K562 (cell line): ENCODE data around the gene TCF3. TPM values are rescaled to one million over a fixed set of nuclear protein-coding genes. Genes with fewer than 3 reads are reported as not detected.
A peak's percentile ranks its signal among the peaks of the same experiment; 100 is the strongest.

Experiments
- CHD1 ChIP-seq: fragments of 200-600 bp; sonication (generic); IDR thresholded peaks from one replicate; pipeline ENCODE4 v1.6.1; 2012; ENCODE audit warnings: mild to moderate bottlenecking, moderate library complexity, low read length, inconsistent platforms
- COPS2 ChIP-seq: fragments of 450-650 bp; conservative IDR thresholded peaks from 2 replicates; pipeline ENCODE4 v1.6.1; 2016; ENCODE audit warnings: mild to moderate bottlenecking, moderate library complexity
- CSDE1 ChIP-seq, 2 experiments: fragments of 450-650 bp; IDR thresholded peaks; 2 replicates each; pipeline ENCODE4 v1.6.1; 2016; ENCODE audit warnings: mild to moderate bottlenecking in 1 of 2
- GTF2A2 ChIP-seq: IDR thresholded peaks from 2 replicates; pipeline ENCODE4 v1.6.1; 2016; ENCODE audit warnings: mild to moderate bottlenecking, missing genetic modification characterization, missing compliant biosample characterization
- GTF2E2 ChIP-seq: fragments of 200-800 bp; sonication (Bioruptor generic); IDR thresholded peaks from 2 replicates; pipeline ENCODE4 v1.6.1; 2016; ENCODE audit warnings: missing genetic modification characterization, missing compliant biosample characterization
- HEY1 ChIP-seq: fragments of 250-450 bp; sonication (Bioruptor Pico); IDR thresholded peaks from 2 replicates; pipeline ENCODE4 v1.5.0; 2020; ENCODE audit warnings: mild to moderate bottlenecking, moderate library complexity, borderline replicate concordance
- JUNB ChIP-seq: fragments of 450-650 bp; formaldehyde crosslinking; conservative IDR thresholded peaks from 2 replicates; pipeline ENCODE4 v1.4.0; 2020; ENCODE audit warnings: mild to moderate bottlenecking
- KLF6 ChIP-seq: fragments of 250-450 bp; sonication (Bioruptor Pico); IDR thresholded peaks from 2 replicates; pipeline ENCODE4 v1.4.0; 2020; ENCODE audit warnings: mild to moderate bottlenecking, moderate library complexity, borderline replicate concordance
- LCOR ChIP-seq: sonication (generic); formaldehyde crosslinking; IDR thresholded peaks from 2 replicates; pipeline ENCODE4 v1.8.0; 2022; ENCODE audit warnings: mild to moderate bottlenecking, missing genetic modification reagents
- NR4A1 ChIP-seq, 2 experiments: fragments of 250-450 bp in 1 of 2; fragments of 450-650 bp in 1 of 2; sonication (Bioruptor Pico) in 1 of 2; IDR thresholded peaks; 2 replicates each; pipeline versions ENCODE4 v1.4.0 to v1.6.1; 2016 to 2020; ENCODE audit warnings: mild to moderate bottlenecking in 2 of 2, missing compliant biosample characterization in 1 of 2, missing genetic modification characterization in 1 of 2, moderate library complexity in 1 of 2
- RB1 ChIP-seq: fragments of 450-650 bp; IDR thresholded peaks from 2 replicates; pipeline ENCODE4 v1.6.1; 2017; ENCODE audit warnings: low read depth, mild to moderate bottlenecking
- SAFB ChIP-seq: fragments of 200-400 bp; formaldehyde crosslinking; IDR thresholded peaks from 2 replicates; pipeline ENCODE4 v1.6.1; 2017; ENCODE audit warnings: low read depth, low read length, borderline replicate concordance
- SIN3B ChIP-seq: fragments of 450-650 bp; IDR thresholded peaks from 2 replicates; pipeline ENCODE4 v1.6.1; 2017; ENCODE audit warnings: low read depth, mild to moderate bottlenecking, moderate library complexity
- SMC3 ChIP-seq: conservative IDR thresholded peaks from 2 replicates; pipeline ENCODE4 v1.6.1; 2011; ENCODE audit warnings: low read depth, low read length, improper control_type of control experiment; ENCODE audit not compliant: insufficient read depth
- SOX6 ChIP-seq: fragments of 450-650 bp; IDR thresholded peaks from 2 replicates; pipeline ENCODE4 v1.6.1; 2014; ENCODE audit warnings: mild to moderate bottlenecking
- SP2 ChIP-seq: IDR thresholded peaks from 2 replicates; pipeline ENCODE4 v1.6.1; 2011; ENCODE audit warnings: mild to moderate bottlenecking, low read depth, low read length, moderate library complexity; ENCODE audit not compliant: poor library complexity, severe bottlenecking; ENCODE audit errors: extremely low read depth
- TAL1 ChIP-seq: fragments of 450-650 bp; IDR thresholded peaks from 2 replicates; pipeline ENCODE4 v1.6.1; 2016; ENCODE audit warnings: mild to moderate bottlenecking
- TARDBP ChIP-seq: fragments of 450-650 bp; IDR thresholded peaks from 2 replicates; pipeline ENCODE4 v1.6.1; 2016
- U2AF2 ChIP-seq: fragments of 200-400 bp; formaldehyde crosslinking; optimal IDR thresholded peaks from 2 replicates; pipeline ENCODE3; 2017; ENCODE audit warnings: low read depth, mild to moderate bottlenecking, low read length
- ZC3H11A ChIP-seq: IDR thresholded peaks from 2 replicates; pipeline ENCODE4 v1.6.1; 2012; ENCODE audit warnings: low read depth, low read length, improper control_type of control experiment
- ZNF316 ChIP-seq: fragments of 450-650 bp; IDR thresholded peaks from 2 replicates; pipeline ENCODE4 v1.6.1; 2016
- ZNF347 ChIP-seq: fragments of 450-650 bp; formaldehyde crosslinking; IDR thresholded peaks from 2 replicates; pipeline ENCODE4 v1.4.0; 2020; ENCODE audit warnings: low read depth, mild to moderate bottlenecking, moderate library complexity
- ZNF586 ChIP-seq: fragments of 450-650 bp; formaldehyde crosslinking; conservative IDR thresholded peaks from 2 replicates; pipeline ENCODE4 v1.4.0; 2020; ENCODE audit warnings: mild to moderate bottlenecking, moderate library complexity
- ZNF79 ChIP-seq: fragments of 250-450 bp; sonication (Bioruptor Pico); IDR thresholded peaks from 2 replicates; pipeline ENCODE4 v1.4.0; 2020; ENCODE audit warnings: low read depth, mild to moderate bottlenecking, moderate library complexity
- polyA plus RNA-seq, 8 experiments: library from polyadenylated mRNA; depleted of rRNA in 4 of 8; stranded (reverse) in 5 of 8; unstranded in 3 of 8; fragments of >200 nt; fragmentation: Nextera tagmentation in 2 of 8; fragmentation: Illumina TruSeq in 1 of 8; extraction: Ambion mirVana in 2 of 8; extraction: Trizol in 1 of 8; gene quantifications; 2 replicates each; pipeline versions ENCODE4 v1.2.1 to v1.2.3, GENCODE V29; 2011 to 2014; ENCODE audit warnings: inconsistent platforms in 1 of 8, missing spikeins in 1 of 8
- total RNA-seq, 7 experiments: library from RNA; depleted of rRNA in 6 of 7; stranded (reverse); fragments of >200 nt in 6 of 7; fragmentation: Illumina TruSeq in 2 of 7; extraction: Trizol in 2 of 7; gene quantifications; 2 replicates each; pipeline versions ENCODE4 v1.2.1 to v1.2.3, GENCODE V29; 2011 to 2021; ENCODE audit warnings: low replicate concordance in 1 of 7
- TF ChIP-seq, protein P1 (sequence below): sonication (generic); formaldehyde crosslinking; IDR thresholded peaks from 2 replicates; pipeline ENCODE4 v1.8.1; 2023; ENCODE audit warnings: mild to moderate bottlenecking, missing genetic modification reagents
- TF ChIP-seq, protein P2 (sequence below): fragments of 250-450 bp; sonication (Bioruptor Pico); IDR thresholded peaks from 2 replicates; pipeline ENCODE4 v1.5.1; 2021; ENCODE audit warnings: mild to moderate bottlenecking
- TF ChIP-seq, protein P3 (sequence below): fragments of 450-650 bp; IDR thresholded peaks from 2 replicates; pipeline ENCODE4 v1.7.0; 2016; ENCODE audit warnings: borderline replicate concordance

Gene TCF3
- total and polyA plus RNA-seq, 9 of the 15 experiments (the other 6 are each of a cell fraction or from before 2014, with no cell fraction given) = 5.6 to 259 (median 84.0) TPM

DNA sequence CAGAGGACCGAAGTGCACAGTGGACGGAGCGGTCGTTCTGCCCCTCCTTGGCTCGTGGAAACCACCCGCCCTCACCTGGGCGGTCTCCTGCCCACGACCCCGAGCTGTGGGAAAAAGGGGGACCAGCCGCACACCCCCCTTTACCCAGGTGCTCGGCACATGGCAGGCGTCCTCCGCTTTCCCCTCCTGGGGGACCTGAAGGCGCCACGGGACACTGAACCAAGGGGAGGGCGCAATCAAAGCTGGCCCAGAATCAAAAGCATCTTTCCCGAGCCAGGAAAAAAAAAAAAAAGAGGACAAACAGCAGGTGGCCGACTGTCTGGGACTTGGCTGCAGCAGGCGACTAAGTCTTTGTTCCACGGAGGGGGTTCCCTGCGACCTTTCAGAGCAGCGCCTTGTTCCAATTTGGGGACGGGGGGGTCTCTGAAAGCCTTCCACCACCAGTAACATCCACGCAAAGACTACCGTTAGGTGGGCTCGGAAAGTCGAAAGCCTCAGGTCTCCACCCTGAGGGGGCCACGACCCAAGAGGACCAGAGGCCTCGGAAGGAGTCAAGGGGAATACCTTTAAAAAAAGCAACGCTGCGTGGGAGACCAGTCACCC is 60.9 kb downstream of the TCF3 start (continued):
- TF ChIP-seq JUNB (0 out of 2 replicates have a peak, but pooled peaks have one; percentile 26), LCOR (CRISPR knock-in tag) (0 out of 2 replicates have a peak, but pooled peaks have one; percentile 20), HEY1 (CRISPR knock-in tag) (no peak), U2AF2 (no peak), ZNF347 (CRISPR knock-in tag) (no peak), ZNF586 (CRISPR knock-in tag) (0 out of 2 replicates have a peak, but pooled peaks have one; percentile 34), GTF2E2 (tag) (peak; percentile 16; the same call in 1 of the 2 replicates), SAFB (no peak), GTF2A2 (tag) (no peak), ZC3H11A (no peak), CSDE1 (IDR thresholded peaks at IDR 0.05) (no peak), COPS2 (no peak), SMC3 (no peak), TARDBP (no peak), CHD1 (peak; percentile 84), SOX6 (no peak), TAL1 (no peak), SIN3B (no peak), NR4A1 (CRISPR knock-in tag; IDR thresholded peaks at IDR 0.05) (no peak), NR4A1 (tag; IDR thresholded peaks at IDR 0.05) (no peak), ZNF79 (no peak), KLF6 (no peak), SP2 (no peak), RB1 (no peak), ZNF316 (no peak)
- TF ChIP-seq, protein P1, sequence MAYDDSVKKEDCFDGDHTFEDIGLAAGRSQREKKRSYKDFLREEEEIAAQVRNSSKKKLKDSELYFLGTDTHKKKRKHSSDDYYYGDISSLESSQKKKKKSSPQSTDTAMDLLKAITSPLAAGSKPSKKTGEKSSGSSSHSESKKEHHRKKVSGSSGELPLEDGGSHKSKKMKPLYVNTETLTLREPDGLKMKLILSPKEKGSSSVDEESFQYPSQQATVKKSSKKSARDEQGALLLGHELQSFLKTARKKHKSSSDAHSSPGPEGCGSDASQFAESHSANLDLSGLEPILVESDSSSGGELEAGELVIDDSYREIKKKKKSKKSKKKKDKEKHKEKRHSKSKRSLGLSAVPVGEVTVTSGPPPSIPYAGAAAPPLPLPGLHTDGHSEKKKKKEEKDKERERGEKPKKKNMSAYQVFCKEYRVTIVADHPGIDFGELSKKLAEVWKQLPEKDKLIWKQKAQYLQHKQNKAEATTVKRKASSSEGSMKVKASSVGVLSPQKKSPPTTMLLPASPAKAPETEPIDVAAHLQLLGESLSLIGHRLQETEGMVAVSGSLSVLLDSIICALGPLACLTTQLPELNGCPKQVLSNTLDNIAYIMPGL = no peak
- TF ChIP-seq, protein P2, sequence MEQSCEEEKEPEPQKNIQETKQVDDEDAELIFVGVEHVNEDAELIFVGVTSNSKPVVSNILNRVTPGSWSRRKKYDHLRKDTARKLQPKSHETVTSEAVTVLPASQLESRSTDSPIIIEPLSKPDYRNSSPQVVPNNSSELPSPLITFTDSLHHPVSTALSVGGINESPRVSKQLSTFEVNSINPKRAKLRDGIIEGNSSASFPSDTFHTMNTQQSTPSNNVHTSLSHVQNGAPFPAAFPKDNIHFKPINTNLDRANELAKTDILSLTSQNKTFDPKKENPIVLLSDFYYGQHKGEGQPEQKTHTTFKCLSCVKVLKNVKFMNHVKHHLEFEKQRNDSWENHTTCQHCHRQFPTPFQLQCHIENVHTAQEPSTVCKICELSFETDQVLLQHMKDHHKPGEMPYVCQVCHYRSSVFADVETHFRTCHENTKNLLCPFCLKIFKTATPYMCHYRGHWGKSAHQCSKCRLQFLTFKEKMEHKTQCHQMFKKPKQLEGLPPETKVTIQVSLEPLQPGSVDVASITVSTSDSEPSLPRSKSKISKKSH = no peak
- TF ChIP-seq, protein P3, sequence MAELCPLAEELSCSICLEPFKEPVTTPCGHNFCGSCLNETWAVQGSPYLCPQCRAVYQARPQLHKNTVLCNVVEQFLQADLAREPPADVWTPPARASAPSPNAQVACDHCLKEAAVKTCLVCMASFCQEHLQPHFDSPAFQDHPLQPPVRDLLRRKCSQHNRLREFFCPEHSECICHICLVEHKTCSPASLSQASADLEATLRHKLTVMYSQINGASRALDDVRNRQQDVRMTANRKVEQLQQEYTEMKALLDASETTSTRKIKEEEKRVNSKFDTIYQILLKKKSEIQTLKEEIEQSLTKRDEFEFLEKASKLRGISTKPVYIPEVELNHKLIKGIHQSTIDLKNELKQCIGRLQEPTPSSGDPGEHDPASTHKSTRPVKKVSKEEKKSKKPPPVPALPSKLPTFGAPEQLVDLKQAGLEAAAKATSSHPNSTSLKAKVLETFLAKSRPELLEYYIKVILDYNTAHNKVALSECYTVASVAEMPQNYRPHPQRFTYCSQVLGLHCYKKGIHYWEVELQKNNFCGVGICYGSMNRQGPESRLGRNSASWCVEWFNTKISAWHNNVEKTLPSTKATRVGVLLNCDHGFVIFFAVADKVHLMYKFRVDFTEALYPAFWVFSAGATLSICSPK = 0 out of 2 replicates have a peak, but pooled peaks have one; percentile 11
